HL-60 (cell line): ENCODE results near the gene DPYD.

Experiments
- DNase-seq, 2 experiments: peaks; one replicate each; pipeline ENCODE4 v3.0.0-alpha.2; 2010 to 2020; ENCODE audit warnings: low read depth in 1 of 2, low spot score in 1 of 2
- H3K27ac ChIP-seq: fragments of 250-450 bp; sonication (Bioruptor Pico); replicated peaks from 2 replicates; pipeline ENCODE4 v1.5.1; 2020; ENCODE audit warnings: mild to moderate bottlenecking, moderate library complexity
- H3K27me3 ChIP-seq: fragments of 250-450 bp; sonication (Bioruptor Pico); 2 replicates; pipeline ENCODE4 v1.5.1; 2021; ENCODE audit warnings: mild to moderate bottlenecking, moderate library complexity; ENCODE audit not compliant: insufficient read depth, poor library complexity, severe bottlenecking
- H3K4me3 ChIP-seq: replicated peaks from 2 replicates; pipeline ENCODE4 v1.5.1; 2011; ENCODE audit warnings: mild to moderate bottlenecking, control low read depth, low read length; ENCODE audit not compliant: insufficient read depth
- GABPA ChIP-seq: IDR thresholded peaks from 2 replicates; pipeline ENCODE4 v1.6.1; 2012; ENCODE audit warnings: low read depth
- POLR2AphosphoS5 ChIP-seq: IDR thresholded peaks from 2 replicates; pipeline ENCODE4 v1.6.1; 2012; ENCODE audit warnings: low read depth
- SPI1 ChIP-seq: IDR thresholded peaks from 2 replicates; pipeline ENCODE4 v1.6.1; 2012; ENCODE audit warnings: low read depth, mild to moderate bottlenecking, borderline replicate concordance
- TF ChIP-seq, protein P1 (sequence below): IDR thresholded peaks from one replicate; pipeline ENCODE4 v1.5.1; 2011; ENCODE audit warnings: low read length, control low read depth, inconsistent platforms; ENCODE audit not compliant: insufficient read depth
- TF ChIP-seq, protein P2 (sequence below): IDR thresholded peaks from 2 replicates; pipeline ENCODE4 v1.6.1; 2012; ENCODE audit warnings: low read depth; ENCODE audit not compliant: insufficient replicate concordance

The DPYD gene

DNA sequence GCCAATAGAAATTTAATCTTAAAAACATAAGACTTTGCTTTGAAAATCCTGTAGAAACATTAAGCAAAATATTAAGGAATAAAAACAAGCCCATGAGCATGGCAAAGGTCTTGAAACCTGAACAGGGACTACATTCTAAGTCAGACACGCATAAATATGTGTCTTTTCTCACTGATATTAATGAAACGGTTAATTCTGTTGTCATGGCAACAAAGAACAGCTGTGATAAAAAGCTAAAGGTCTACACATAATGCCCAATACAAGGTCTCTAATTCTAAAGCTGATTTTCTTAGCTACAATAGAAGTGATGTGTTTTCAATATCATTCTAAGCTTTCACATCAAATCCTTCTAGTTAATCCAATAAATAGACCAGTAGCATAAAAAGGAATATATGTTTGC is 867.6 kb downstream of the DPYD start:
- DNase-seq, result no peak
- H3K27ac ChIP-seq, result no peak overlapping the region
- TF ChIP-seq, protein P1, sequence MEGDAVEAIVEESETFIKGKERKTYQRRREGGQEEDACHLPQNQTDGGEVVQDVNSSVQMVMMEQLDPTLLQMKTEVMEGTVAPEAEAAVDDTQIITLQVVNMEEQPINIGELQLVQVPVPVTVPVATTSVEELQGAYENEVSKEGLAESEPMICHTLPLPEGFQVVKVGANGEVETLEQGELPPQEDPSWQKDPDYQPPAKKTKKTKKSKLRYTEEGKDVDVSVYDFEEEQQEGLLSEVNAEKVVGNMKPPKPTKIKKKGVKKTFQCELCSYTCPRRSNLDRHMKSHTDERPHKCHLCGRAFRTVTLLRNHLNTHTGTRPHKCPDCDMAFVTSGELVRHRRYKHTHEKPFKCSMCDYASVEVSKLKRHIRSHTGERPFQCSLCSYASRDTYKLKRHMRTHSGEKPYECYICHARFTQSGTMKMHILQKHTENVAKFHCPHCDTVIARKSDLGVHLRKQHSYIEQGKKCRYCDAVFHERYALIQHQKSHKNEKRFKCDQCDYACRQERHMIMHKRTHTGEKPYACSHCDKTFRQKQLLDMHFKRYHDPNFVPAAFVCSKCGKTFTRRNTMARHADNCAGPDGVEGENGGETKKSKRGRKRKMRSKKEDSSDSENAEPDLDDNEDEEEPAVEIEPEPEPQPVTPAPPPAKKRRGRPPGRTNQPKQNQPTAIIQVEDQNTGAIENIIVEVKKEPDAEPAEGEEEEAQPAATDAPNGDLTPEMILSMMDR, result no peak
- H3K27me3 ChIP-seq, result no peaks in the 10 kb centered on the region
- H3K4me3 ChIP-seq, result no peak overlapping the region

DNA sequence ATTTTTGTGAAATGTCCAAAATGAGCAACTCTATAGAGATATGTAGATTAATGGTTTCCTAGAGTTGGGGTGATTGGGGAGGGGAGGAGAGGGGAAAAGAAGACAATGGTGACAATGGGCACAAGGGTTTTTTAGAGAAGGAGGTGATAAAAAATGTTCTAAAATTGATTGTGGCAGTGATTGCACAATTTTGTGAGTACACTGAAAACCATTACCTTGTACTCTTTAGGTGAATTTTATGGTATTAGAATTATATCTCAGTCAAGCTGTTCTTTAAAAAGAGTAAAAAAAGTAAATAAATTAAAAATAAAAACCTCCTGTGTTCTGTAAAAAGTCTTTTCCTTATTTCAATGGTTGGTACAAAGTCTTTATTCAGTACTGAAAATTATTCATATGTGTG is 869.0 kb downstream of the DPYD start:
- H3K4me3 ChIP-seq, result no peak overlapping the region
- DNase-seq, result no peak
- H3K27me3 ChIP-seq, result no peaks in the 10 kb centered on the region
- TF ChIP-seq POLR2AphosphoS5 (no peak), SPI1 (no peak), GABPA (no peak)
- TF ChIP-seq, protein P2, sequence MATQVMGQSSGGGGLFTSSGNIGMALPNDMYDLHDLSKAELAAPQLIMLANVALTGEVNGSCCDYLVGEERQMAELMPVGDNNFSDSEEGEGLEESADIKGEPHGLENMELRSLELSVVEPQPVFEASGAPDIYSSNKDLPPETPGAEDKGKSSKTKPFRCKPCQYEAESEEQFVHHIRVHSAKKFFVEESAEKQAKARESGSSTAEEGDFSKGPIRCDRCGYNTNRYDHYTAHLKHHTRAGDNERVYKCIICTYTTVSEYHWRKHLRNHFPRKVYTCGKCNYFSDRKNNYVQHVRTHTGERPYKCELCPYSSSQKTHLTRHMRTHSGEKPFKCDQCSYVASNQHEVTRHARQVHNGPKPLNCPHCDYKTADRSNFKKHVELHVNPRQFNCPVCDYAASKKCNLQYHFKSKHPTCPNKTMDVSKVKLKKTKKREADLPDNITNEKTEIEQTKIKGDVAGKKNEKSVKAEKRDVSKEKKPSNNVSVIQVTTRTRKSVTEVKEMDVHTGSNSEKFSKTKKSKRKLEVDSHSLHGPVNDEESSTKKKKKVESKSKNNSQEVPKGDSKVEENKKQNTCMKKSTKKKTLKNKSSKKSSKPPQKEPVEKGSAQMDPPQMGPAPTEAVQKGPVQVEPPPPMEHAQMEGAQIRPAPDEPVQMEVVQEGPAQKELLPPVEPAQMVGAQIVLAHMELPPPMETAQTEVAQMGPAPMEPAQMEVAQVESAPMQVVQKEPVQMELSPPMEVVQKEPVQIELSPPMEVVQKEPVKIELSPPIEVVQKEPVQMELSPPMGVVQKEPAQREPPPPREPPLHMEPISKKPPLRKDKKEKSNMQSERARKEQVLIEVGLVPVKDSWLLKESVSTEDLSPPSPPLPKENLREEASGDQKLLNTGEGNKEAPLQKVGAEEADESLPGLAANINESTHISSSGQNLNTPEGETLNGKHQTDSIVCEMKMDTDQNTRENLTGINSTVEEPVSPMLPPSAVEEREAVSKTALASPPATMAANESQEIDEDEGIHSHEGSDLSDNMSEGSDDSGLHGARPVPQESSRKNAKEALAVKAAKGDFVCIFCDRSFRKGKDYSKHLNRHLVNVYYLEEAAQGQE, result no peak
- TF ChIP-seq, protein P1, result no peak
- H3K27ac ChIP-seq, result no peak overlapping the region

DNA sequence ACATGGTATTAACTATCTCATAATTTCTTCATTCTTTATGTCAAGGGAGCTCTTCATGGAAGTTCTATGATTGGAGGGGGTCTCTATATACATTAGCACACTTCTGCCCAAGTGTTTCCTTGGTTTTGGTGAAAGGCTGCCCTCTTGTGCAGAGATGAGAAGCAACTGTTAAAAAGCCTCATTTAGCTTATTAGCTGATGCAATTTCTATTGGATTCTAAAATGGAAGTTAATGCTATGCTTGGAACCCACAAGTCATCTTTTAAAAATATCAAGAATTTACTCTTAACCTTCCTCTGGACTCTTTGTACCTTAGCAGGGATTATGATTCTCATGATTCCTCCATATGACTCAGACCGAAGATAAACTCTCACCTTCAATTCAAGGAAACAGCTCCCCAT is 870.3 kb downstream of the DPYD start:
- no peak for DNase-seq
- no peak overlapping the region for H3K27ac ChIP-seq
- TF ChIP-seq SPI1 (no peak), GABPA (no peak), POLR2AphosphoS5 (no peak)
- TF ChIP-seq, protein P1, result no peak
- TF ChIP-seq, protein P2, result no peak

DNA sequence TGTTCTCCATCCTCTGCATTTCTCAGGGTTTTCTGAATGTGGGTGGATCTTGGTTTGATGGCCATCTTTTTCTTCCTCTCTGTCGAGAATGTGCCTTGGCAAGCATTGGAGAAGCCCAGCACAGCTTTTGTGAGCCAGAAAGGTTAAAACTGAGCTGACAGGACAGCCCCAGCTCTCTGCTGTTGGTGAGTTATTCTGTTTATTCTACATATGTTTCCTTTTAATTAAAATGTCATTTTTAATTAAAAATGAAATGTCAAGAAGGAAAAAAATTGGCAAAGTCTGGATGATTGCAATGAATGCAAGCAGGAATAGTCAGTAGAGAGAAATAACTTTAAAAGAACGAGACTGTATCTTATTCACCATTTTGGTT is 873.4 kb downstream of the DPYD start:
- TF ChIP-seq, protein P2, result no peak
- TF ChIP-seq, protein P1, result no peak
- TF ChIP-seq SPI1, result no peak
- TF ChIP-seq GABPA, result no peak
- TF ChIP-seq POLR2AphosphoS5, result no peak
- H3K27ac ChIP-seq, result no peak overlapping the region
- H3K4me3 ChIP-seq, result no peak overlapping the region
- no peaks in the 10 kb centered on the region for H3K27me3 ChIP-seq
- DNase-seq, result no peak

More for the DNA sequence above, 870.3 kb downstream of the DPYD start:
- no peaks in the 10 kb centered on the region for H3K27me3 ChIP-seq
- no peak overlapping the region for H3K4me3 ChIP-seq
